GM21360 (cell line): ENCODE data around the gene SARS1.
"Not testable (repeated sequence)": the region's sequence is repeated elsewhere in the genome, so short reads cannot be mapped to it uniquely, and the experiment has no call there.

Source experiments
- ATAC-seq: cut with Tn5 transposase; IDR thresholded peaks from one replicate; pipeline ENCODE4 v1.9.1; 2021; ENCODE audit warnings: mild to moderate bottlenecking, moderate library complexity; ENCODE audit not compliant: unreplicated experiment

SARS1 gene

GRCh38 chr1:109191891-109192290 lies 21.8 kb upstream of the SARS1 start:
- ATAC-seq = no peak

- no peak for ATAC-seq
These were observed 21.3 kb upstream of the SARS1 start for GRCh38 chr1:109192433-109192832.

- no peak for ATAC-seq
These were observed 19.8 kb upstream of the SARS1 start for GRCh38 chr1:109193653-109194590.

GRCh38 chr1:109197158-109198042 lies 16.3 kb upstream of the SARS1 start:
- no peak for ATAC-seq

- ATAC-seq = no peak
These were observed 15.5 kb upstream of the SARS1 start for GRCh38 chr1:109198043-109198695.

GRCh38 chr1:109198745-109199144 lies 15.0 kb upstream of the SARS1 start:
- no peak for ATAC-seq

GRCh38 chr1:109199710-109200109 lies 14.0 kb upstream of the SARS1 start:
- ATAC-seq = no peak

- ATAC-seq = no peak
These were observed 12.5 kb upstream of the SARS1 start for GRCh38 chr1:109201123-109201703.

- no peak for ATAC-seq
These were observed 9.2 kb upstream of the SARS1 start for GRCh38 chr1:109204484-109204883.

GRCh38 chr1:109206339-109206738 lies 7.4 kb upstream of the SARS1 start:
- ATAC-seq = no peak

GRCh38 chr1:109207467-109208103 lies 6.1 kb upstream of the SARS1 start:
- no peak for ATAC-seq

- no peak for ATAC-seq
These were observed 5.3 kb upstream of the SARS1 start for GRCh38 chr1:109208394-109208793.

- ATAC-seq = no peak
These were observed 4.8 kb upstream of the SARS1 start for GRCh38 chr1:109208836-109209463.

- no peak for ATAC-seq
These were observed 3.7 kb upstream of the SARS1 start for GRCh38 chr1:109210058-109210457.

GRCh38 chr1:109213345-109213823 lies 334 bp upstream of the SARS1 start:
- ATAC-seq = no peak

GRCh38 chr1:109214695-109215623 lies 1.2 kb downstream of the SARS1 start:
- ATAC-seq = no peak

- no peak for ATAC-seq
These were observed 2.9 kb downstream of the SARS1 start for GRCh38 chr1:109216662-109217061.

- ATAC-seq = no peak
These were observed 4.8 kb downstream of the SARS1 start for GRCh38 chr1:109218516-109218915.

- not testable (repeated sequence) for ATAC-seq
These were observed 7.5 kb downstream of the SARS1 start for GRCh38 chr1:109221201-109221600.
